Endodermal cell (in vitro differentiated cells): ENCODE measurements around the gene SORCS2. TPM values are rescaled to one million over a fixed set of nuclear protein-coding genes. Genes with fewer than 3 reads are reported as not detected.

Source experiments
- DNase-seq: peaks from one replicate; pipeline ENCODE4 v3.0.0-alpha.2; 2017
- H3K27ac ChIP-seq: 2 replicates; pipeline ENCODE4 v1.5.1; 2013; ENCODE audit warnings: mild to moderate bottlenecking, low read depth, low read length, moderate library complexity
- H3K27me3 ChIP-seq: 2 replicates; pipeline ENCODE4 v1.6.1; 2013; ENCODE audit warnings: mild to moderate bottlenecking, low read length, moderate library complexity; ENCODE audit not compliant: insufficient read depth, control insufficient read depth, poor library complexity, severe bottlenecking
- H3K36me3 ChIP-seq: 2 replicates; pipeline ENCODE4 v1.7.0; 2013; ENCODE audit warnings: mild to moderate bottlenecking, low read length, moderate library complexity; ENCODE audit not compliant: control insufficient read depth, insufficient read depth
- H3K4me1 ChIP-seq: one replicate; pipeline ENCODE4 v1.7.0; 2013; ENCODE audit warnings: low read length; ENCODE audit not compliant: control insufficient read depth, insufficient read depth
- H3K4me3 ChIP-seq: 2 replicates; pipeline ENCODE4 v1.5.1; 2013; ENCODE audit warnings: mild to moderate bottlenecking, low read length, moderate library complexity
- H3K9ac ChIP-seq: 2 replicates; pipeline ENCODE4 v1.6.1; 2013; ENCODE audit warnings: mild to moderate bottlenecking, low read length, moderate library complexity; ENCODE audit not compliant: poor library complexity, severe bottlenecking; ENCODE audit errors: extremely low read depth
- H3K9me3 ChIP-seq: 2 replicates; pipeline ENCODE4 v1.6.1; 2013; ENCODE audit warnings: mild to moderate bottlenecking, low read length, moderate library complexity; ENCODE audit not compliant: control insufficient read depth
- H3K27ac Mint-ChIP-seq: 2 replicates; pipeline ENCODE4 v1.8.0; 2020; ENCODE audit warnings: mixed read lengths
- H3K27me3 Mint-ChIP-seq: 2 replicates; pipeline ENCODE4 v1.8.0; 2021; ENCODE audit warnings: mild to moderate bottlenecking, mixed read lengths; ENCODE audit not compliant: insufficient read depth
- H3K36me3 Mint-ChIP-seq: 2 replicates; pipeline ENCODE4 v1.8.0; 2020; ENCODE audit warnings: low read depth, mixed read lengths
- H3K4me1 Mint-ChIP-seq: 2 replicates; pipeline ENCODE4 v1.8.0; 2020; ENCODE audit warnings: mixed read lengths
- H3K4me3 Mint-ChIP-seq: 2 replicates; pipeline ENCODE4 v1.8.0; 2020; ENCODE audit warnings: mild to moderate bottlenecking, moderate library complexity, mixed read lengths
- H3K9me3 Mint-ChIP-seq: 2 replicates; pipeline ENCODE4 v1.8.0; 2020; ENCODE audit warnings: mild to moderate bottlenecking, mixed read lengths
- CTCF ChIP-seq: fragments of 200-600 bp; sonication (generic); conservative IDR thresholded peaks from 2 replicates; pipeline ENCODE4 v1.5.0; 2021; ENCODE audit warnings: antibody characterized with exemption, mild to moderate bottlenecking
- WGBS, 2 experiments: methylation state at CpG; one replicate each; pipeline versions ENCODE4 v1.1.5 to v1.1.7; 2013; ENCODE audit warnings: missing lambda C conversion rate in 2 of 2, mixed read lengths in 1 of 2; ENCODE audit not compliant: insufficient coverage in 1 of 2, insufficient read length in 1 of 2; 5-methylcytosine and 5-hydroxymethylcytosine counted together
- total RNA-seq, 2 donors: library from RNA; stranded (reverse); fragmentation: NEBNext Ultra II Directional in 1 of 2; extraction: Animal tissue kit (Norgen Biotek cat#: 25700) in 1 of 2; gene quantifications; 2 replicates in 1 of 2; 3 replicates in 1 of 2; pipeline ENCODE4 v1.2.1, GENCODE V29; 2021

The SORCS2 gene
- total RNA-seq, 2 donors from 2014 or later = 1.4 to 1.9 TPM

GRCh38 chr4:7338876-7339623, 146.7 kb downstream of the SORCS2 start:
- Histone ChIP-seq H3K36me3 (no peaks in the 10 kb centered on the region), H3K9ac (no peak overlapping the region), H3K4me1 (no peaks in the 10 kb centered on the region), H3K27ac (no peak overlapping the region), H3K4me3 (no peak overlapping the region), H3K27me3 (no peaks in the 10 kb centered on the region), H3K9me3 (no peaks in the 10 kb centered on the region)
- no peak for TF ChIP-seq CTCF
- Mint-ChIP-seq H3K27me3 (peaks cover 34% of the 10 kb centered on the region), H3K27ac (no peak overlapping the region), H3K36me3 (no peaks in the 10 kb centered on the region), H3K4me3 (no peak overlapping the region), H3K9me3 (peaks cover 1% of the 10 kb centered on the region), H3K4me1 (no peaks in the 10 kb centered on the region)
- 93 to 96% methylated on average over 16 to 19 of the region's 19 CpGs for WGBS, 2 experiments
- no peak for DNase-seq

- WGBS, 2 experiments = 93 to 94% methylated on average over 10 to 15 of the region's 15 CpGs
- H3K27ac Mint-ChIP-seq = no peak overlapping the region
- H3K36me3 Mint-ChIP-seq = no peaks in the 10 kb centered on the region
- peaks cover 32% of the 10 kb centered on the region for H3K27me3 Mint-ChIP-seq
- H3K4me1 Mint-ChIP-seq = no peaks in the 10 kb centered on the region
- Histone ChIP-seq H3K27ac (no peak overlapping the region), H3K9me3 (no peaks in the 10 kb centered on the region), H3K9ac (no peak overlapping the region), H3K27me3 (no peaks in the 10 kb centered on the region), H3K4me1 (no peaks in the 10 kb centered on the region), H3K4me3 (no peak overlapping the region), H3K36me3 (no peaks in the 10 kb centered on the region)
- TF ChIP-seq CTCF = no peak
- H3K9me3 Mint-ChIP-seq = peaks cover 1% of the 10 kb centered on the region
- DNase-seq = no peak
- H3K4me3 Mint-ChIP-seq = no peak overlapping the region
Observed at GRCh38 chr4:7339751-7340552, 147.6 kb downstream of the SORCS2 start.

GRCh38 chr4:7340553-7341433, 148.5 kb downstream of the SORCS2 start:
- Mint-ChIP-seq H3K4me1 (no peaks in the 10 kb centered on the region), H3K9me3 (peaks cover 5% of the 10 kb centered on the region), H3K36me3 (no peaks in the 10 kb centered on the region), H3K4me3 (no peak overlapping the region), H3K27ac (no peak overlapping the region), H3K27me3 (peaks cover 34% of the 10 kb centered on the region)
- Histone ChIP-seq H3K4me1 (no peaks in the 10 kb centered on the region), H3K36me3 (no peaks in the 10 kb centered on the region), H3K9ac (no peak overlapping the region), H3K27ac (no peak overlapping the region), H3K4me3 (no peak overlapping the region), H3K27me3 (peaks cover 7% of the 10 kb centered on the region), H3K9me3 (peaks cover under 1% of the 10 kb centered on the region)
- WGBS, 2 experiments = 93 to 95% methylated on average over 12 to 17 of the region's 17 CpGs
- DNase-seq = no peak
- TF ChIP-seq CTCF = no peak
